OCI-LY7 (cell line): Measurements from ENCODE around the gene DAZAP1. TPM values are rescaled to one million over a fixed set of nuclear protein-coding genes. Genes with fewer than 3 reads are reported as not detected.

ENCODE experiments used
- BruUV-seq: library from RNA; stranded (reverse); fragments of 400-500 nt; replicated peaks from 2 replicates; lab custom pipeline; 2021; lab: Mats Ljungman, UMichigan
- CTCF ChIA-PET: fragments of 300-600 bp; sonication (Branson Sonifier 250); formaldehyde crosslinking; loops from one replicate; lab custom pipeline; 2022; ENCODE audit warnings: antibody characterized with exemption; ENCODE audit not compliant: unreplicated experiment; lab: Charles Lee
- POLR2A ChIA-PET: fragments of 300-600 bp; sonication (Branson Sonifier 250); formaldehyde crosslinking; loops from one replicate; lab custom pipeline; 2022; ENCODE audit warnings: antibody characterized with exemption; lab: Charles Lee
- DNase-seq: peaks from one replicate; pipeline ENCODE4 v3.0.0-alpha.2; 2015; ENCODE audit warnings: low spot score
- H2AFZ ChIP-seq: fragments of 200-600 bp; sonication (generic), shearing (Covaris generic); 2 replicates; pipeline ENCODE4 v1.6.1; 2014; ENCODE audit warnings: mild to moderate bottlenecking, antibody characterized with exemption, low read length, moderate library complexity
- H3K27ac ChIP-seq: fragments of 200-600 bp; sonication (generic); 2 replicates; pipeline ENCODE4 v1.5.1; 2014; ENCODE audit warnings: mixed run types, low read depth, mild to moderate bottlenecking, moderate library complexity, low read length, inconsistent platforms; ENCODE audit not compliant: poor library complexity, severe bottlenecking
- H3K36me3 ChIP-seq: fragments of 200-600 bp; sonication (generic); 2 replicates; pipeline ENCODE4 v1.6.1; 2014; ENCODE audit warnings: mild to moderate bottlenecking, antibody characterized with exemption, low read length, moderate library complexity, mixed read lengths; ENCODE audit not compliant: insufficient read depth
- H3K4me1 ChIP-seq: fragments of 200-600 bp; sonication (generic); 2 replicates; pipeline ENCODE4 v1.5.1; 2014; ENCODE audit warnings: mild to moderate bottlenecking, low read length; ENCODE audit not compliant: insufficient read depth, poor library complexity, severe bottlenecking
- H3K4me2 ChIP-seq: fragments of 200-600 bp; sonication (generic); 2 replicates; pipeline ENCODE4 v1.6.1; 2014; ENCODE audit warnings: mild to moderate bottlenecking, low read length
- H3K4me3 ChIP-seq: fragments of 200-600 bp; sonication (generic); 2 replicates; pipeline ENCODE4 v1.5.1; 2014; ENCODE audit warnings: mild to moderate bottlenecking, low read depth, low read length; ENCODE audit not compliant: poor library complexity, severe bottlenecking
- H3K79me2 ChIP-seq: fragments of 200-600 bp; sonication (generic); 2 replicates; pipeline ENCODE4 v1.6.1; 2016; ENCODE audit warnings: low read depth, mild to moderate bottlenecking, low read length, moderate library complexity, mixed read lengths; ENCODE audit not compliant: insufficient read depth
- H3K9me2 ChIP-seq: fragments of 200-600 bp; sonication (generic); 2 replicates; pipeline ENCODE4 v1.6.1; 2016; ENCODE audit warnings: mild to moderate bottlenecking, low read length, mixed read lengths; ENCODE audit not compliant: insufficient read depth
- H3K9me3 ChIP-seq: fragments of 200-600 bp; sonication (generic); 2 replicates; pipeline ENCODE4 v1.6.1; 2014; ENCODE audit warnings: mild to moderate bottlenecking, mixed run types, low read length, mixed read lengths
- H4K20me1 ChIP-seq: fragments of 200-600 bp; sonication (generic); 2 replicates; pipeline ENCODE4 v1.6.1; 2014; ENCODE audit warnings: mild to moderate bottlenecking, antibody characterized with exemption, low read length, moderate library complexity, mixed read lengths; ENCODE audit not compliant: insufficient read depth
- CTCF ChIP-seq: fragments of 200-600 bp; sonication (generic); conservative IDR thresholded peaks from 2 replicates; pipeline ENCODE4 v1.5.1; 2014; ENCODE audit warnings: mild to moderate bottlenecking, antibody characterized with exemption, low read length, moderate library complexity, mixed read lengths
- EZH2phosphoT487 ChIP-seq: fragments of 200-600 bp; sonication (generic); IDR thresholded peaks from 2 replicates; pipeline ENCODE4 v1.6.1; 2018; ENCODE audit warnings: low read depth, borderline replicate concordance, mild to moderate bottlenecking, mixed run types, antibody characterized with exemption, low read length, moderate library complexity, mixed read lengths
- intact Hi-C: fragments of 100-400 bp; cut with micrococcal nuclease; formaldehyde crosslinking; loops from one replicate; pipeline ENCODE4 v1.10.0; 2022; ENCODE audit not compliant: unreplicated experiment
- total RNA-seq, 2 experiments: library from RNA; depleted of rRNA in 1 of 2; stranded (reverse); fragments of >200 nt in 1 of 2; shearing (Covaris generic) in 1 of 2; gene quantifications; 2 replicates each; pipeline ENCODE4 v1.2.3, GENCODE V29; 2014 to 2022

Gene DAZAP1
- total RNA-seq, 2 experiments from 2014 or later, result 170 to 373 TPM

GRCh38 chr19:1460033-1460995 is 52.9 kb downstream of the DAZAP1 start:
- no peaks in the 10 kb centered on the region for H3K79me2 ChIP-seq
- TF ChIP-seq CTCF, result no peak
- TF ChIP-seq EZH2phosphoT487, result no peak
- H3K4me3 ChIP-seq, result no peak overlapping the region
- H3K4me1 ChIP-seq, result peaks cover 10% of the 10 kb centered on the region
- BruUV-seq, result no TSS peak
- no peaks in the 10 kb centered on the region for H3K9me3 ChIP-seq
- DNase-seq, result no peak
- no peaks in the 10 kb centered on the region for H4K20me1 ChIP-seq
- no peak overlapping the region for H3K4me2 ChIP-seq
- H3K9me2 ChIP-seq, result no peaks in the 10 kb centered on the region
- intact Hi-C loops, result no loop called here
- H2AFZ ChIP-seq, result no peak overlapping the region
- POLR2A ChIA-PET, result no interaction called here
- CTCF ChIA-PET, result no interaction called here
- no peak overlapping the region for H3K27ac ChIP-seq
- no peaks in the 10 kb centered on the region for H3K36me3 ChIP-seq

- Histone ChIP-seq H3K4me2 (no peak overlapping the region), H2AFZ (no peak overlapping the region)
- intact Hi-C loops, result no loop called here
Observed at GRCh38 chr19:1461862-1462261, 54.5 kb downstream of the DAZAP1 start.

More at GRCh38 chr19:1461862-1462261, 54.5 kb downstream of the DAZAP1 start:
- Histone ChIP-seq H3K9me2 (no peaks in the 10 kb centered on the region), H3K27ac (no peak overlapping the region), H3K79me2 (no peaks in the 10 kb centered on the region), H3K9me3 (no peaks in the 10 kb centered on the region), H3K4me3 (no peak overlapping the region), H4K20me1 (no peaks in the 10 kb centered on the region), H3K36me3 (no peaks in the 10 kb centered on the region), H3K4me1 (no peaks in the 10 kb centered on the region)
- no peak for DNase-seq
- no TSS peak for BruUV-seq
- TF ChIP-seq CTCF (no peak), EZH2phosphoT487 (no peak)
- ChIA-PET CTCF (no interaction called here), POLR2A (no interaction called here)
